ENCODE data around the gene SYNM.

Gene SYNM

GRCh38 chr15:99165956-99166689 lies 61.2 kb downstream of the SYNM start:
- Histone ChIP-seq H3K4me2 (peak overlapping the region; percentile 59; the same call in 1 of the 2 replicates), H2AFZ (ENCODE audit: low read depth) (no peak overlapping the region), H3K4me3 (IDR thresholded peaks at IDR 0.05; ENCODE audit: insufficient read depth, low read depth, low read length) (no peak overlapping the region), H3K36me3 (ENCODE audit: insufficient read depth) (no peaks in the 10 kb centered on the region), H4K20me1 (ENCODE audit: insufficient read depth) (no peaks in the 10 kb centered on the region), H3K4me1 (ENCODE audit: low read depth, poor library complexity, severe bottlenecking) (peaks cover 70% of the 10 kb centered on the region), H3K27me3 (ENCODE audit: insufficient read depth, low read depth) (no peaks in the 10 kb centered on the region), H3K27ac (peak overlapping the region; percentile 82; the same call in 1 of the 2 replicates), H3K9ac (no peak overlapping the region), H3K79me2 (ENCODE audit: insufficient read depth, low read depth) (no peaks in the 10 kb centered on the region)
- no peak for TF ChIP-seq CTCF (conservative IDR thresholded peaks at IDR 0.05; ENCODE audit: low read depth, low read length)

GRCh38 chr15:99167201-99167600 lies 62.3 kb downstream of the SYNM start:
- H3K27ac ChIP-seq: peak overlapping the region; percentile 82
- peak overlapping the region; percentile 47; the same call in 1 of the 2 replicates for H3K9ac ChIP-seq
- peaks cover 67% of the 10 kb centered on the region for H3K4me1 ChIP-seq (ENCODE audit: low read depth, poor library complexity, severe bottlenecking)

GRCh38 chr15:99167640-99168039 lies 62.8 kb downstream of the SYNM start:
- Histone ChIP-seq H3K27ac (peak overlapping the region; percentile 82), H3K36me3 (ENCODE audit: insufficient read depth) (no peaks in the 10 kb centered on the region)
- no peak for TF ChIP-seq CTCF (conservative IDR thresholded peaks at IDR 0.05; ENCODE audit: low read depth, low read length)

More at GRCh38 chr15:99167201-99167600, 62.3 kb downstream of the SYNM start:
- Histone ChIP-seq H3K79me2 (ENCODE audit: insufficient read depth, low read depth) (no peaks in the 10 kb centered on the region), H4K20me1 (ENCODE audit: insufficient read depth) (no peaks in the 10 kb centered on the region), H3K4me3 (IDR thresholded peaks at IDR 0.05; ENCODE audit: insufficient read depth, low read depth, low read length) (no peak overlapping the region), H2AFZ (ENCODE audit: low read depth) (peak overlapping the region; percentile 45; the same call in 1 of the 2 replicates), H3K4me2 (peak overlapping the region; percentile 59), H3K27me3 (ENCODE audit: insufficient read depth, low read depth) (no peaks in the 10 kb centered on the region), H3K36me3 (ENCODE audit: insufficient read depth) (no peaks in the 10 kb centered on the region)
- TF ChIP-seq CTCF (conservative IDR thresholded peaks at IDR 0.05; ENCODE audit: low read depth, low read length): no peak

GRCh38 chr15:99168601-99169580 lies 64.0 kb downstream of the SYNM start:
- H3K4me3 ChIP-seq (IDR thresholded peaks at IDR 0.05; ENCODE audit: insufficient read depth, low read depth, low read length): no peak overlapping the region
- peaks cover 50% of the 10 kb centered on the region for H3K4me1 ChIP-seq (ENCODE audit: low read depth, poor library complexity, severe bottlenecking)
- no peaks in the 10 kb centered on the region for H3K79me2 ChIP-seq (ENCODE audit: insufficient read depth, low read depth)
- no peaks in the 10 kb centered on the region for H3K27me3 ChIP-seq (ENCODE audit: insufficient read depth, low read depth)
- no peak overlapping the region for H2AFZ ChIP-seq (ENCODE audit: low read depth)
- H3K9ac ChIP-seq: no peak overlapping the region; the same call in 1 of the 2 replicates
- H4K20me1 ChIP-seq (ENCODE audit: insufficient read depth): no peaks in the 10 kb centered on the region
- no peaks in the 10 kb centered on the region for H3K36me3 ChIP-seq (ENCODE audit: insufficient read depth)
- no peak overlapping the region; the same call in 1 of the 2 replicates for H3K27ac ChIP-seq
- no peak for TF ChIP-seq CTCF (conservative IDR thresholded peaks at IDR 0.05; ENCODE audit: low read depth, low read length)
- H3K4me2 ChIP-seq: no peak overlapping the region

More at GRCh38 chr15:99167640-99168039, 62.8 kb downstream of the SYNM start:
- H3K79me2 ChIP-seq (ENCODE audit: insufficient read depth, low read depth): no peaks in the 10 kb centered on the region
- H3K4me1 ChIP-seq (ENCODE audit: low read depth, poor library complexity, severe bottlenecking): peaks cover 63% of the 10 kb centered on the region
- H3K4me2 ChIP-seq: peak overlapping the region; percentile 59
- H3K4me3 ChIP-seq (IDR thresholded peaks at IDR 0.05; ENCODE audit: insufficient read depth, low read depth, low read length): no peak overlapping the region
- no peaks in the 10 kb centered on the region for H3K27me3 ChIP-seq (ENCODE audit: insufficient read depth, low read depth)
- H3K9ac ChIP-seq: peak overlapping the region; percentile 47; the same call in 1 of the 2 replicates
- H4K20me1 ChIP-seq (ENCODE audit: insufficient read depth): no peaks in the 10 kb centered on the region
- peak overlapping the region; percentile 45; the same call in 1 of the 2 replicates for H2AFZ ChIP-seq (ENCODE audit: low read depth)
